ENCODE measurements around the gene ARSJ. TPM values are rescaled to one million over a fixed set of nuclear protein-coding genes. Genes with fewer than 3 reads are reported as not detected.

The ARSJ gene
- total RNA-seq, 6 experiments from 2014 or later: 0.90 to 7.7 (median 2.3) TPM

GRCh38 chr4:113959539-113959937 lies 19.9 kb downstream of the ARSJ start:
- Histone ChIP-seq H3K36me3 (no peaks in the 10 kb centered on the region), H3K9me3 (no peaks in the 10 kb centered on the region), H3K27ac (peak overlapping the region in 1 of 3 donors; percentile 17), H3K4me3 (no peak overlapping the region), H3K4me1 (peaks cover 0 to 10% (median 0%) of the 10 kb centered on the region in 4 donors), H3K27me3 (no peaks in the 10 kb centered on the region)
- ATAC-seq: no peak
- intact Hi-C loops (cut with DNase I): no loop called here
- TF ChIP-seq POLR2A (IDR thresholded peaks at IDR 0.05) (no peak), CTCF (IDR thresholded peaks at IDR 0.05) (no peak)
- no peak for DNase-seq

GRCh38 chr4:113958766-113959538 lies 20.5 kb downstream of the ARSJ start:
- WGBS (ENCODE audit: insufficient coverage, low coverage, low lambda C conversion rate, missing lambda C conversion rate): 60% methylated on average over 8 of the region's 8 CpGs
- TF ChIP-seq CTCF (IDR thresholded peaks at IDR 0.05) (no peak), POLR2A (IDR thresholded peaks at IDR 0.05) (no peak)
- ATAC-seq: peak in 3 of 4 donors; percentile 45 to 79 (median 51)
- H3K36me3 ChIP-seq: no peaks in the 10 kb centered on the region
- intact Hi-C loops (cut with DNase I): no loop called here
- H3K27ac ChIP-seq: peak overlapping the region in 1 of 3 donors; percentile 17
- DNase-seq: no peak
- H3K4me3 ChIP-seq: no peak overlapping the region
- H3K9me3 ChIP-seq: no peaks in the 10 kb centered on the region
- H3K27me3 ChIP-seq: no peaks in the 10 kb centered on the region
- H3K4me1 ChIP-seq: peaks cover 0 to 10% (median 0%) of the 10 kb centered on the region in 4 donors

- intact Hi-C loops (cut with DNase I): no loop called here
- 65% methylated on average over 3 of the region's 3 CpGs for WGBS (ENCODE audit: insufficient coverage, low coverage, low lambda C conversion rate, missing lambda C conversion rate)
- Histone ChIP-seq H3K27ac (no peak overlapping the region), H3K4me3 (no peak overlapping the region), H3K27me3 (no peaks in the 10 kb centered on the region), H3K36me3 (no peaks in the 10 kb centered on the region), H3K4me1 (peaks cover 0 to 10% (median 0%) of the 10 kb centered on the region in 4 donors), H3K9me3 (no peaks in the 10 kb centered on the region)
- DNase-seq: no peak
- no peak for TF ChIP-seq POLR2A (IDR thresholded peaks at IDR 0.05)
- no peak for TF ChIP-seq CTCF (IDR thresholded peaks at IDR 0.05)
- no peak for ATAC-seq
These were observed 21.5 kb downstream of the ARSJ start for GRCh38 chr4:113957956-113958355.

GRCh38 chr4:113955948-113956347 lies 23.5 kb downstream of the ARSJ start:
- intact Hi-C loops (cut with DNase I): no loop called here
- no peaks in the 10 kb centered on the region for H3K36me3 ChIP-seq
- TF ChIP-seq POLR2A (IDR thresholded peaks at IDR 0.05) (no peak), CTCF (IDR thresholded peaks at IDR 0.05) (no peak)
- H3K9me3 ChIP-seq: no peaks in the 10 kb centered on the region
- H3K27ac ChIP-seq: no peak overlapping the region
- WGBS (ENCODE audit: insufficient coverage, low coverage, low lambda C conversion rate, missing lambda C conversion rate): 28% methylated on average over 3 of the region's 3 CpGs
- ATAC-seq (peak in 2 of 4 donors; percentile 44 to 50), DNase-seq (no peak)
- H3K4me1 ChIP-seq: peaks cover 0 to under 1% (median 0%) of the 10 kb centered on the region in 4 donors
- H3K27me3 ChIP-seq: no peaks in the 10 kb centered on the region
- H3K4me3 ChIP-seq: no peak overlapping the region

Measured in right lobe of liver (tissue), 6 donors.